Effector memory CD8-positive, alpha-beta T cell (primary cell): ENCODE measurements around the gene THSD4.
A peak's percentile ranks its signal among the peaks of the same experiment; 100 is the strongest.

Experiments
- ATAC-seq: fragments of 150-1000 bp; cut with Tn5 transposase; replicated peaks from 2 replicates; pipeline ENCODE4 v1.10.0; 2021; ENCODE audit warnings: mild to moderate bottlenecking, moderate library complexity
- DNase-seq, 3 experiments: peaks; one replicate each; pipeline ENCODE4 v3.0.0; 2021
- H3K27ac Mint-ChIP-seq, 2 donors: one replicate each; pipeline ENCODE4 v1.8.0; 2022; ENCODE audit warnings: mild to moderate bottlenecking in 2 of 2, mixed read lengths in 2 of 2, moderate library complexity in 2 of 2
- H3K27me3 Mint-ChIP-seq, 2 donors: one replicate each; pipeline ENCODE4 v1.8.0; 2022; ENCODE audit warnings: mixed read lengths in 2 of 2
- H3K36me3 Mint-ChIP-seq: one replicate; pipeline ENCODE4 v1.8.0; 2022; ENCODE audit warnings: mild to moderate bottlenecking, moderate library complexity, mixed read lengths; ENCODE audit not compliant: insufficient read depth
- H3K4me1 Mint-ChIP-seq, 2 donors: one replicate each; pipeline ENCODE4 v1.8.0; 2022; ENCODE audit warnings: low read depth in 2 of 2, mixed read lengths in 2 of 2
- H3K4me3 Mint-ChIP-seq, 2 donors: one replicate each; pipeline ENCODE4 v1.8.0; 2022; ENCODE audit warnings: mild to moderate bottlenecking in 2 of 2, mixed read lengths in 2 of 2, moderate library complexity in 2 of 2
- H3K9me3 Mint-ChIP-seq, 2 donors: one replicate each; pipeline ENCODE4 v1.8.0; 2022; ENCODE audit warnings: mixed read lengths in 2 of 2

THSD4 gene

DNA sequence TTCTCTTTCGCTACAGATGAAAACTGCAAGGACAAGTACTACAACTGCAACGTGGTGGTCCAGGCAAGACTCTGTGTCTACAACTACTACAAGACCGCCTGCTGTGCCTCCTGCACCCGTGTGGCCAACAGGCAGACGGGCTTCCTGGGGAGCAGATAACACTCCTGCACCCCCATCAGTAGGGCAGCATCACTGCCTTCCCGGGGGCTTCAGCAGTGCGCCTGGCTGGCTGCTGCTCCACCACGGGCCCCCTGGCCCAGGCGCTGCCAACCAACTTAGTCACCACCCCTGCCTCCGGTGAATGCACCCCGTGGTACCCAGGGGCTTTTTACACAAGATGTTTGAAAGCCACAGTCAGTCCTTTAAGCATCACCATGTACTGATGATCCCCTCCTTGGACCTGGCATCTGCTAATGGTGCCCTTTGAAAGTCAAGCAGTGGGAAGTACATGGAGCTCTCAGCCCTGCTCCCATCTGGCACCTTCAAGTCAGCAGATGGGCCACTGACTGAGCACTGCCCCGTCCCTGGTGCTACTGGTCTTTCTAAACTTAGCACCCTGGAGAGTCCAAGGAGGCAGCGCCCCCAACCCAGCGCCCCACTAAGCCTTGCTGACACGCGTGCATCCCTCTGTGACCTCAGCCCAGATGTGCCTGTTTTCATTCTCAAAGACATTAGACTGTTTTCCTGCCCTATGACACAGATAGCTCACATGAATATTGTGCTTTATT is 662.1 kb downstream of the THSD4 start:
- Mint-ChIP-seq H3K4me3 (no peak overlapping the region), H3K4me1 (peaks cover 0 to 7% of the 10 kb centered on the region in 2 donors), H3K9me3 (no peaks in the 10 kb centered on the region), H3K27me3 (peaks cover 12 to 18% of the 10 kb centered on the region in 2 donors), H3K27ac (no peak overlapping the region), H3K36me3 (peaks cover 4% of the 10 kb centered on the region)
- DNase-seq, result no peak
- ATAC-seq, result no peak

DNA sequence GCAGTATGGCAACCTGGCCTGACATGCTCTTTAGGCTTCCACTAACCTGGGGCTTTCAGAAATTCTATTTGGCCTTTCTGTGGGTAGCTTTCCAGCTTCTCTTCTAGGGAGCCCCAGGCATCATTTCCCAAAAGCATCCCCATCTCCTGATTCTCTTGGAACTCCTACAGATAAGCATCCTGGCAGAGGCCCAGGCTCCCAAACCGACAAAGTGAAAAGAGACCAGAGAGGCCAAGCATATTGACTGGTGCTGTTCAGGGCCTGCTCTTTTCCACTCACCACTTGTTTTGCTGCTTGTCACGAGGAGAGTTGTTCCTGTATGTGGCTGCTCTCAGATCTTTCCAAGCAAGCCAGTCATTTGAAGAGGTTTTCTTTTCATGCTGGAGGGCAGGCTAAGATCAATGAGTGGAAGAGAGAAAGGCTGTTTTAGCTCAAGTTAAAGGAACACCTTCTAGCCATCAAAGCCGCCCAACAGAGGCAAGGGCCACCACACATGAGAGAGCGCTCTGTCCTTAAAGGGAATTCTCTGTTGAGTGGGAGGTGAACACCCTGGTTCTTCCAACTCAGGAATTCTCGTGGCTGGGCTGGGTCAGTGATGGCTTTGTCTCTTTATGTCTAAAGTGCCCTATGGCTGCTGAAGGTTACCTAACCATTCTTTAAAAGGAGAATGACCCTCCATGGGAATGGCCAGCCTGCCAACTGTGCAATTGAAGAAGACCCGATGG is 664.0 kb downstream of the THSD4 start:
- DNase-seq (no peak), ATAC-seq (no peak)
- H3K9me3 Mint-ChIP-seq, result no peaks in the 10 kb centered on the region
- no peak overlapping the region for H3K27ac Mint-ChIP-seq
- H3K4me3 Mint-ChIP-seq, result no peak overlapping the region
- H3K4me1 Mint-ChIP-seq, result peaks cover 0 to 7% of the 10 kb centered on the region in 2 donors
- H3K36me3 Mint-ChIP-seq, result peaks cover 4% of the 10 kb centered on the region
- peaks cover 17 to 37% of the 10 kb centered on the region in 2 donors for H3K27me3 Mint-ChIP-seq

DNA sequence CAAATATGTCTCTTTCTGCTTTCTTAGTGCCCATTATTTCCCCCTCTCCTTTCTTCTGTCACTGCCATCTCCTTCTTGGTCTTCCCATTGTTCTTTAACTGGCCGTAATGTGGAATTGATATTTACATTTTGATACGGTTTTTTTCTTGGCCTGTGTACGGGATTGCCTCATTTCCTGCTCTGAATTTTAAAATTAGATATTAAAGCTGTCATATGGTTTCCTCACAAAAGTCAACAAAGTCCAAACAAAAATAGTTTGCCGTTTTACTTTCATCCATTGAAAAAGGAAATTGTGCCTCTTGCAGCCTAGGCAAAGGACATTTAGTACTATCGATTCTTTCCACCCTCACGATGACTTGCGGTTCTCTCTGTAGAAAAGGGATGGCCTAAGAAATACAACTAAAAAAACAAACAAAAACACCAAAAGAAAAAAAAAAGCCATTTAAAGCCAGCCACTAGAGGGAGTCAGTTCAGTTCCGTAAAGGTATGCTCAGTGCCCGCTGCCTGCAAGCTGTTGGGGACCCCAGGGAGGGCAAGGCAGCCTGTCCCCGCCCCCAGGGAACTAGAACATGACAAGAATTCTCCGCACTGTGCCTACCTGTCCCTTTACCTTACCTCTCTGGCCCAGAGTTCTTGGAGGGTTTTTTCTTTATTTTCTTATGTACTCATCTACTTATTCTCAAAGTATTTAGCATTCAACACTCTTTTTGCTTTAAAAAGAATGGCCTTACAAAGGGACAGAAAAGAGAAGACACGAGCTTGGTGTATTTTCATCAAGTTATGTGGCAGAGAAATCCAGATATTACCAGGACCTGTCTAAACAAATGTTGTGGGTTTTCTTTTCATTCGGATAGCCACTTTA is 665.1 kb downstream of the THSD4 start:
- H3K27ac Mint-ChIP-seq, result no peak overlapping the region
- no peak overlapping the region for H3K4me3 Mint-ChIP-seq
- ATAC-seq (no peak), DNase-seq (peak in 2 of 3 experiments; percentile 4 to 24)
- H3K27me3 Mint-ChIP-seq, result peaks cover 28 to 48% of the 10 kb centered on the region in 2 donors
- peaks cover 0 to 7% of the 10 kb centered on the region in 2 donors for H3K4me1 Mint-ChIP-seq
- H3K36me3 Mint-ChIP-seq, result no peaks in the 10 kb centered on the region
- no peaks in the 10 kb centered on the region for H3K9me3 Mint-ChIP-seq

DNA sequence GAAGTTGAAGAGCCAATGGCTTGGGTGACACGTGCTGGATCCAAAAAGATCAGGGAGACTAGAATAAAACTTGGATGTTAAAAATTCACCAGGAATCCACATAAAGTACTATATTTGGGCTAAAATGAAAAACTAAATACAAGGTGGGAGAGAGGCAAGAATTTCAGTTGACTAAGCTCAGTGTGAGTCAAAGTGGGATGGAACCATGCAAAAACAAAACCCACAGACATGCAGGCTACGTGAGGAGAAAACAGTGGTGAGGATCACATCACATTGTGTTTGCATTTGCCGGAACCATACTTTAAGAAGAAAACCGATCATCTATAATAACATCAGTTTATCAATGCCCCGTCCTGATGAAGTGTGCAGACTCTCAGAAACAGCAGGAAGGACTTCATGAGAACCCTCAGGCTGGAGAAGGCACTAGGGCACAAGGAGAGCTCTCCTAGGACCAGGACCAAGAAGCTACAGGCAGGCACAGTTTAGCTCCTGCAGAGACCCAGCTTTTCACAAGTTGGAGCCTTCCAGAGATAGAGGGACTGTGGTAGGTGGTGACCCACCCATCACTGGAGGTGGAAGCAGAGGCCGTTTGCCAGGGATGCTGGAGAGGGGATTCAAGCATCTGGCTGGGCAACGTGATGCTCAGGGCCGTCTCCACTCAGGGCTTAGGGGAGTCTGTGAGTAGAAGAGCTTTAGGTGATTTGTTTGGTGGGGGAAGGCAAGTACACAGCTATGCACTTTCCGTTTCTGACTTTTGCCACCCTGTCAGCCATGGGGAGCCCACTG is 666.1 kb downstream of the THSD4 start:
- Mint-ChIP-seq H3K4me3 (no peak overlapping the region), H3K4me1 (peaks cover 0 to 7% of the 10 kb centered on the region in 2 donors), H3K27ac (no peak overlapping the region), H3K27me3 (peaks cover 35 to 58% of the 10 kb centered on the region in 2 donors), H3K36me3 (no peaks in the 10 kb centered on the region), H3K9me3 (no peaks in the 10 kb centered on the region)
- DNase-seq (no peak), ATAC-seq (no peak)

DNA sequence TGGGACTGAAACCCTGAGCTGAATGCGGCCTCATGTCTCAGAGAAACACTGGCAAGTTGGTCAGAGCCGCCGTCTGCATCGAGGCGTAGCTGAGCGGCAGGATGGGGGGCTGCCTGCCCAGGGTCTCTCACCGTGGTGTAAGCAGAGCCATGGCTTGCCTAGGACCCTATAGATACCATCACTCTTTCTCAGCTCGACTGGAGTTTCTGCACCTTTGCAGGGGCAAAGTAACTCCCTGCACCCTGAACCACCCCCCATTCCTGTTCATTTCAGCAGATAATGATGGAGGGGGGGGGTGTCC is 666.6 kb downstream of the THSD4 start:
- Mint-ChIP-seq H3K27ac (no peak overlapping the region), H3K27me3 (peaks cover 35 to 60% of the 10 kb centered on the region in 2 donors), H3K4me1 (peaks cover 0 to 7% of the 10 kb centered on the region in 2 donors), H3K9me3 (no peaks in the 10 kb centered on the region), H3K4me3 (no peak overlapping the region), H3K36me3 (no peaks in the 10 kb centered on the region)
- DNase-seq (no peak), ATAC-seq (no peak)

DNA sequence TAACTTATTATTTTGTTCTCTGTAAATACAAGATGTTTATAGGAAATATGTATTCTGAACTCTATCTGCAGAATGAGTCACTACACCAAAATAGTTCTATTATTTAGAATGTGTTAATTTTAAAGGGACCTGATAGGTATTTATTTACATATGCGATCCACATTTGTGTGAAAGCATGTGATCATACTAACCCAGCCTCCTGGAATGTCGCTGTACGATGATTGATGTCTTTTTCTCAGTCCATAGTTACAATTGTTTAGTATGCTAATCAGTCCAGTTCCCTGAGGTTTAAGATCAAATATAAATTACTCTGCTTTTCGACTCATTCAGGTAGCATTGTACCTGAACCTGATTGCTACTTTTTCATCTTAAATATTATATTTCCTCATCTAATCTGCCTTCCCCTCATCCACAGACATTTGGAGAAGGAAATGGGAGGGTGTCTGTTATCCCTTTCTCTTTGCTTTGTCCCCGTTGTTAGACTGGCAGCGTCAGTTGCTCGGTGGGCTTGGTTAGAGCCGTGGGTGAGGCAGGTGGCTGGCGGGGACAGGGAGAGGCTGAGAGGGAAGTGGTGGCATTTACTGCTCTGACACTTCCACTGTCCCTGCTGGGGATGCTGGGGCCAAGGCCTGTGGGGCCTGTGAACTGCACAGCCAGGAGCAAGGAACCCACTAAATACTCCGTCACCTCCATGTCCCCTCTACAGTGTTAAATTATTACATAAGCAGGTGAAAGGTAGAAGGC is 667.3 kb downstream of the THSD4 start:
- H3K4me3 Mint-ChIP-seq, result no peak overlapping the region
- DNase-seq (no peak), ATAC-seq (no peak)
- no peaks in the 10 kb centered on the region for H3K9me3 Mint-ChIP-seq
- peaks cover 35 to 60% of the 10 kb centered on the region in 2 donors for H3K27me3 Mint-ChIP-seq
- peaks cover 0 to 7% of the 10 kb centered on the region in 2 donors for H3K4me1 Mint-ChIP-seq
- H3K36me3 Mint-ChIP-seq, result no peaks in the 10 kb centered on the region
- H3K27ac Mint-ChIP-seq, result no peak overlapping the region

DNA sequence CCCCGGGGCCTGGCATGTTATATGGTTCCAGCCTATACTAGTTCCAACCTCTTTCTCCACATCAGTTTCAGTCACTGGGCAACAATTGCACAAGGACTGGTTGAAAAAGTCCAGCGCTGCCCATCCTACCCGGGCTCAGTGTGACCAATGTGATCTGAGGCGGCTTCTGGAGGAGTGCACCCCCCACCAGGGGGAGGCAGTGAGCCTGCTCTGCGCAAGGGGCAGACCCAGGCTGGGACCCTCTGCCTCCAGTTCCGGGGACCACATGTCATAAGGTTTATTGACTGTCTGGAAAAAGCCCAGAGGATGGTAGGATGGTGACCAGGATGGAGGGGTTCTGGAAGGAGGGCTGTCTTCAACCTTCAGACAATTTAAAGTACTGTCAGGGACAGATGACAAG is 669.4 kb downstream of the THSD4 start:
- Mint-ChIP-seq H3K4me1 (peaks cover 0 to 7% of the 10 kb centered on the region in 2 donors), H3K27me3 (peaks cover 35 to 62% of the 10 kb centered on the region in 2 donors), H3K27ac (no peak overlapping the region), H3K4me3 (no peak overlapping the region), H3K36me3 (no peaks in the 10 kb centered on the region), H3K9me3 (no peaks in the 10 kb centered on the region)
- DNase-seq, result no peak
- ATAC-seq, result no peak

DNA sequence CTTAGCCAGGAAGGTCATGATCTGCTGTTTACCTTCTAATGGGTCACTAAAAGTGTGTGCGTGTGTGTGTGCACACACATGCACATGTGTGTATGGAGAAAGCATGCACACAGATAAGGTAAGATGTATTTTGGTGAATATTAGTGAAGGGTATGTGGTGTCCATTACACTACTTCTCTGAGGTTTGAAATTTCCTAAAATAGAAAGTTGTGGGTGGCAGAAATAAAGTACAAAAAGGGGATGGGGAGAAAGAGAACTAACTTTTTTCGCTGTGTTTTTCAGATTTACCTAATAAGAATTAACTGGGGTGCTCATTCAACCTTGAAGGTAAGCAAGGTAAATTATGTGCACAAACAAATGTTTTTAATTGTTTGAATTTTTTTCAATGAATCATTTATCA is 670.7 kb downstream of the THSD4 start:
- ATAC-seq (no peak), DNase-seq (no peak)

DNA sequence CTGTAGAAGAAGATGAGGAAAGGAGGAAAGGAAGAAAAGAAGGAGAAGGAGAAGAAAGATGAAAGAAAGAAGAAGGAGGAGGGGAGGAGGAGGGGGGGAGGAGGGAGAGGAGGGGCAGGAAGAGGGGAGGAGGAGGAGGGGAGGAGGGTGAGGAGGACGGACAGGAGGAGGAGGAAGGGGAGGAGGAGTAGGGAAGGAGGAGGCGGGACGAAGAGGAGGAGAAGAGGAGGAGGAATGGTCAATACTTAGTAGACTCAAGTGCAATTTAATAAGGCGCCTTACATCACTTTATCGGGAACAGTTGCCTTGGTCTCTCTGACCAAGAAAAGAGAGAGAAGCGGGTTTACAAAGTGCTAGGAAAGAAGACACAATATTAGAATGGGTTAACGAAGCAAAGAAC is 671.4 kb downstream of the THSD4 start:
- ATAC-seq (no peak), DNase-seq (no peak)
- Mint-ChIP-seq H3K4me3 (no peak overlapping the region), H3K27ac (no peak overlapping the region), H3K27me3 (peaks cover 23 to 63% of the 10 kb centered on the region in 2 donors), H3K4me1 (no peaks in the 10 kb centered on the region), H3K36me3 (no peaks in the 10 kb centered on the region), H3K9me3 (no peaks in the 10 kb centered on the region)

More for the DNA sequence above, 670.7 kb downstream of the THSD4 start:
- H3K27ac Mint-ChIP-seq, result no peak overlapping the region
- H3K27me3 Mint-ChIP-seq, result peaks cover 30 to 66% of the 10 kb centered on the region in 2 donors
- H3K36me3 Mint-ChIP-seq, result no peaks in the 10 kb centered on the region
- no peaks in the 10 kb centered on the region for H3K4me1 Mint-ChIP-seq
- H3K9me3 Mint-ChIP-seq, result no peaks in the 10 kb centered on the region
- no peak overlapping the region for H3K4me3 Mint-ChIP-seq

DNA sequence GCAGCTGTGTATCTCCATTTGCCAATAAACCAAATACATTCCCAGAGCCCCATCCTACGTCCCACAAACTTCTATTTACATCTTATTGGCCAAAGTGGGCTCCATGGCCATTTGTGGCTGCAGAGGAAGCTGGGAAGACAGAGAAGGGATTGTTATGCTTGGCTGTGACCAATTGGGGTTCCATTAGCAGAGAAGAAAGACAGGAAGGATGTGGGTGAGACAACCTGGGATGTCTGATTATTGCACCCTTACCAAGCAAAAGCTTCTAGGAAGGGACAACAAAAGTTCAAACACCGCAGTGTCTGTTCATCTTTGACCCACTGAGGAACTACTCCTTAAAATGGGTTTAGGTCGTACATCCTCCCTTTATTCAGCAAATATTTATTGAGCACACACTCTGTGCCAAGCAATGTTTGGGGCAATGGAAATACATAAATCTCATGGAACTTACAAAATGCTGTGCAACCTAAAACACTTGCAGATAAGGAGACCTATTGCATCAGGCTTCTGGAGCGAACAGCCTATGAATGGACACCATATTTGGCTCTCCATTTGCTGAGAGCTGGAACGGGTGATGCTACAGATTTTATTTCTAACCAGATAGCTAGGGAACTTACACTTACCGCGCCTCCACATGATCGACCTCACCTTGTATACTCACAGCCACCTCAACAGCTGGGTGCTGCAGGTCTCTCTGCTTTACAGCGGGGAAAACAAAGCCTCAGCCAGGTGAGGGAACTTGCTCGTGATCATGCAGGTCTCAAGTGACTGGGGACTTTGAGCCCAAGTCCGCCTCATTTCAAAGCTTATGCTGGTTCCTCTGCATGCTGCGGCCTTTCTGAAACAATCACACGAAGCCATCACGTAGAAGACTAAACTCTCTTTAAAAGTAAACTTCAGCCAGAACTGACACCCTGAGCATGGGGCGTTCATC is 673.6 kb downstream of the THSD4 start:
- H3K27me3 Mint-ChIP-seq, result peaks cover 18 to 44% of the 10 kb centered on the region in 2 donors
- no peak for ATAC-seq
- DNase-seq, result no peak
- no peaks in the 10 kb centered on the region for H3K36me3 Mint-ChIP-seq
- H3K4me1 Mint-ChIP-seq, result no peaks in the 10 kb centered on the region
- H3K27ac Mint-ChIP-seq, result no peak overlapping the region
- no peak overlapping the region for H3K4me3 Mint-ChIP-seq
- no peaks in the 10 kb centered on the region for H3K9me3 Mint-ChIP-seq

DNA sequence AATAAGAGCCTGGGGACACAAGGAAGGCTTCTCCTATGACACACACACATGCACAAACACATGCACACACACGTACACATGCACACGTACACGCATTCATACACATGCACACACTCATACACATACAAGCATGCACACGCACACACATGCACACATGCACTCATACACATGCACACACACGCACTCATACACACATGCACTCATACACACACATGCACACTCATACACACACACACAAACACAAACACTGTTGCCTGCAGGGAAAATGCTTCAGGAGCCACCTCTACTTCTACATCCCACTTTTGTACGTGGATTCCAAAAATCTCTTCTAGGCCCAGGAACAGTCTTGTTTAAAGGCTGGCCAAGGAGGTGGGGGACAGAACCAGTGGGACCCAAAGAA is 674.3 kb downstream of the THSD4 start:
- ATAC-seq, result no peak
- no peak overlapping the region for H3K4me3 Mint-ChIP-seq
- H3K9me3 Mint-ChIP-seq, result no peaks in the 10 kb centered on the region
- H3K4me1 Mint-ChIP-seq, result no peaks in the 10 kb centered on the region
- no peaks in the 10 kb centered on the region for H3K36me3 Mint-ChIP-seq
- no peak overlapping the region for H3K27ac Mint-ChIP-seq
- peaks cover 14 to 37% of the 10 kb centered on the region in 2 donors for H3K27me3 Mint-ChIP-seq
- DNase-seq, result no peak

DNA sequence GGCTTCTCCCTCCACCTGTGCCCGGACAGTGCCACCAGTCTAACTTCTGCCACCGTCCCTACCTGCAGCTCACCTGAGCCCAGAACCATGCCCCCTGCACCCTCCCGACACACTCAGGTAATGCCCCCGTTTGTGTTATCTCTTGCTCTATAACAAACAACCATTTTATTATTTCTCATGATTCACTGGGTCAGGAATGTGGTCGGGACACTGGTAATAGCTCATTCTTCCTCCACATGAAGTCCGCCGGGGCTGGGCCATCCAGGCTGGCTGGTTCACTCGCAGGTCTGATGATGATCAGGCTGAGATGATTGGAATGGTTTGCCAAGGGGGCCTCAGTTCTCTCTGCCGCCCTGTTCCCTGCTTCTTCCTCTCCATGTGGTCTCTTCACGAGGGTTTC is 674.8 kb downstream of the THSD4 start:
- peaks cover 9 to 33% of the 10 kb centered on the region in 2 donors for H3K27me3 Mint-ChIP-seq
- H3K36me3 Mint-ChIP-seq, result no peaks in the 10 kb centered on the region
- H3K27ac Mint-ChIP-seq, result no peak overlapping the region
- no peaks in the 10 kb centered on the region for H3K4me1 Mint-ChIP-seq
- ATAC-seq, result no peak
- no peaks in the 10 kb centered on the region for H3K9me3 Mint-ChIP-seq
- no peak overlapping the region for H3K4me3 Mint-ChIP-seq
- no peak for DNase-seq
